ENCODE data around the gene SECTM1. TPM values are rescaled to one million over a fixed set of nuclear protein-coding genes. Genes with fewer than 3 reads are reported as not detected.
A peak's percentile ranks its signal among the peaks of the same experiment; 100 is the strongest.
"Not testable (repeated sequence)": the region's sequence is repeated elsewhere in the genome, so short reads cannot be mapped to it uniquely, and the experiment has no call there.

SECTM1 gene
- total RNA-seq, 2 experiments from 2014 or later = 0.92 to 0.94 TPM

DNA sequence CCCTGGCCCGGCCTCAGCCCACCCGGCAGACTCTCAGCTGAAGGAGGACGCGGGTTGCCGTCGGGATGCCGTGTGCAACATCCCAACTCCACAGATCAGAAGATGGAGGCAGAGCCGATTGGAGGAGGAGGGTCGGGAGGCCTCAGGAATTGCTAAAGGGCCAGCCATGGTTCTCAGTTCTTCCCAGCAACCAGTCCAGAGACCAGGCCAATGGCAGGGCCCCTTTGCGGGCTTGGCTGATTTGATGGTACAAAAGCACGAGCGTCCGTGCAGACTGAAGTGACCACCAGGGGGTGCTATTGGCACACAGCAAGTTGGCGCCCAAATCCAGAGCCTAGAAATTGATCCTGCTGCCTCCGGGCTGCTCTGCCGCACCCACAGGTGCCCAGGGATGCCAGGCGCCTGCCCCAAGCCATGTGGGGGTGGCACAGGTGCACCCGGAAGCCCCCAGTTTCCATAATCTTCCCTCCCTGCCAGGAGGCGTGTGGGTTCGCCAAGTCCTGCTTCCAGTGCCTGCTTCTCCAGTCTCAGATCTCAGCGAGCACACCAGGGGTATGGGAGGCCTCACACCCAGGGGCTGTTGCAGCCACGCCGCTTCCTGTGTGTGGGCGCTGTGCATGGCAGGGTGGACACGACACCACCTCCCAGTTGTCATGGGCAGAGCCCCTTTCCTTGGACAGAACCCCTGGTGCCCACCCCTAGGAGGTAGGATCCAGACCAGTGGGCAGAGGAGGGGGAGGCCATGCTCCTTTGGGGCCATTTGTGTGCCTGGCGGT lies 18.3 kb upstream of the SECTM1 start:
- Mint-ChIP-seq H3K27me3 (ENCODE audit: low read depth) (peaks cover 8% of the 10 kb centered on the region), H3K9me3 (ENCODE audit: insufficient read depth) (no peaks in the 10 kb centered on the region), H3K4me1 (ENCODE audit: low read depth) (peaks cover 2% of the 10 kb centered on the region), H3K36me3 (ENCODE audit: low read depth) (no peaks in the 10 kb centered on the region), H3K4me3 (no peak overlapping the region), H3K27ac (no peak overlapping the region)
- DNase-seq (peak; percentile 90), ATAC-seq (peak; percentile 87)
- ChIA-PET POLR2A (interaction anchor here (1.4 kb wide), 1 partner anchor 62 kb away, joined by 5 read pairs; no protein-coding TSS in a partner anchor), CTCF (interaction anchor here (0.8 to 4.0 kb wide), 18 partner anchors 14 to 322 kb away, joined by 3 to 19 read pairs (median 5); partner anchors contain the start of genes HEXD, OGFOD3 and SECTM1)

DNA sequence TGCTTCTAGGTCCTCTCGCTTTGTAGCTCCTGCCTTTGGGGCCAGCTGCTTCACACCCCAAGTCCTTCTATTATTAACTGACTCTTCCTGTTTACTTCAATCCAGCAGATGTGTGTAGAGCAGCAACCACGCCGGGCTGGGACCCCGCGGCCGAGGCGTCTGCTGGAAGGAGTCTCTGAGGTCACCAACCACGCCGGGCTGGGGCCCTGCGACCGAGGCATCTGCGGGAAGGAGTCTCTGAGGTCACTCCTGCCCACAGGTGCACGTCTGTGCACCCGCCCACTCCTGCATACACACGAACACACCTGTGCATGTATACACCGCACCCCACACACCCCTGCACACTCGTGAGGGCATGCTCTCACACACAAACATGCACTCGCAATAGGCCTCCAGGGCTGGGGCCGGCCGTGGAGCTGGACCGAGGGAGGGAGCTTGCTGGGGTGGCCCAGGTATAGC lies 17.7 kb upstream of the SECTM1 start:
- no peak overlapping the region for H3K4me3 Mint-ChIP-seq
- no peaks in the 10 kb centered on the region for H3K9me3 Mint-ChIP-seq (ENCODE audit: insufficient read depth)
- no peak overlapping the region for H3K27ac Mint-ChIP-seq
- DNase-seq (no peak), ATAC-seq (peak; percentile 7)
- H3K36me3 Mint-ChIP-seq (ENCODE audit: low read depth) = no peaks in the 10 kb centered on the region
- H3K27me3 Mint-ChIP-seq (ENCODE audit: low read depth) = peaks cover 12% of the 10 kb centered on the region
- H3K4me1 Mint-ChIP-seq (ENCODE audit: low read depth) = peaks cover 8% of the 10 kb centered on the region
- CTCF ChIA-PET = interaction anchor here (0.8 to 4.0 kb wide), 16 partner anchors 17 to 321 kb away, joined by 3 to 19 read pairs (median 5); partner anchors contain the start of genes HEXD, OGFOD3 and SECTM1
- POLR2A ChIA-PET = no interaction called here

DNA sequence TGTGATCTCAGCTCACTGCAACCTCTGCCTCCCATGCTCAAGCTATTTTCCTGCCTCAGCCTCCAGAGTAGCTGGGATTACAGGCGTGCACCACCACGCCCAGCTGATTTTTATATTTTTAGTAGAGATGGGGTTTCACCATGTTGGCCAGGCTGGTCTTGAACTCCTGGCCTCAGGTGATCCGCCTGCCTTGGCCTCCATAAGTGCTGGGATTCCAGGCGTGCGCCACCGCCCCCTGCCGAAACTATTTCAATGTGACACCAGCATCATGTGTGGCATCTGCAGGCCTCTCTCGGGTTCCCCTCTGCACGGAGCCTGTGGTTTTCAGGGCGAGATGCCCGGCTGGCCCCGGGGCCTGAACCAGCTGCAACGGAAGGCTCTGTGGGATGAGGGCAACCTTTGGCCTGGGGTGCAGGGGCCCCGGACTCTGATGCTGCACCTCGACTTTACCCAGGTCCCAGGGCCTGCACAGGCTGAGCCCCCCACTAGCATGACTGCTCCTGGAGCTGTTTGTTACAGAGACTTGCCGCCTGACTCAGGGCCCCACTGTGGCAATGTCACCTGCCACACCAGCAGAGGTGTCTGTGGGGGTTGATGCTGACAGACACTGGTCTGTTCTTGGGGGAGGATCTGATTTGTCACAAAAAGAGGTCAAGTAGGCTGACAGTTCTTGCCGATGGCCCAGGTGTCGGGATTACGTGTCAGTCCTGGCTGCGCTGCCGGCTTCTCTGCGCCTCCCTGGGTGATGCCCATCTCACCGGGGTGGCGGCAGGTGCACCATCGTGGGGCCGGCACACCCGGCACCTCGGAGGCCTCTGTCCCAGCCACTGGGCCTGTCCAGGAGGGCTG lies 16.8 kb upstream of the SECTM1 start:
- POLR2A ChIA-PET = no interaction called here
- DNase-seq = peak; percentile 64
- Mint-ChIP-seq H3K27me3 (ENCODE audit: low read depth) (peaks cover 11% of the 10 kb centered on the region), H3K4me3 (no peak overlapping the region), H3K9me3 (ENCODE audit: insufficient read depth) (no peaks in the 10 kb centered on the region), H3K27ac (no peak overlapping the region), H3K36me3 (ENCODE audit: low read depth) (no peaks in the 10 kb centered on the region), H3K4me1 (ENCODE audit: low read depth) (peaks cover 8% of the 10 kb centered on the region)
- ATAC-seq = peak; percentile 42
- CTCF ChIA-PET = interaction anchor here (0.6 to 4.0 kb wide), 21 partner anchors 16 to 320 kb away, joined by 3 to 19 read pairs (median 5); partner anchors contain the start of genes HEXD, OGFOD3 and SECTM1

DNA sequence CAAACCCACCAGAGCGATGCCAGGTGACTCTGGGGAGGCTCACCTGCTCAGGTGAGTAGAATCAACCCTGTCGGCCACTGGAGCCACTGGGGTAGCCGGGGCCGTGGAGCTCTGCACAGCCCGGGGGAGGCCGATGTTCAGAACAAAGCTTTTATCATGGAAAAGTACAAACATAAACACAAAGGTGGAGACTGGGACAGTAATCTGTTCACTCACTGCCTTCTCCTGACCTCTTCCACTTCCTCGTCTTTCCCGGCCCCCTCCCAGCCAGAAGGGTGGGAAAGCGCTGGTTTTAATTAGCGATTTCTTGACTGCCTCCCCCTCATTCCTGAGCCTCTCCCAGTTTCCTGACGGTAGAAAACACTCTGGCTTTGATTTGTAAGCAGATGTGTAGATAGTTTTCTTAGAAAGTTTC lies 15.7 kb upstream of the SECTM1 start:
- H3K27ac Mint-ChIP-seq = no peak overlapping the region
- no peak overlapping the region for H3K4me3 Mint-ChIP-seq
- POLR2A ChIA-PET = no interaction called here
- peaks cover 5% of the 10 kb centered on the region for H3K27me3 Mint-ChIP-seq (ENCODE audit: low read depth)
- ATAC-seq (no peak), DNase-seq (no peak)
- H3K4me1 Mint-ChIP-seq (ENCODE audit: low read depth) = peaks cover 8% of the 10 kb centered on the region
- no peaks in the 10 kb centered on the region for H3K9me3 Mint-ChIP-seq (ENCODE audit: insufficient read depth)
- H3K36me3 Mint-ChIP-seq (ENCODE audit: low read depth) = no peaks in the 10 kb centered on the region
- CTCF ChIA-PET = interaction anchor here (1.0 to 4.0 kb wide), 6 partner anchors 46 to 113 kb away, joined by 5 to 19 read pairs (median 8); no protein-coding TSS in a partner anchor

DNA sequence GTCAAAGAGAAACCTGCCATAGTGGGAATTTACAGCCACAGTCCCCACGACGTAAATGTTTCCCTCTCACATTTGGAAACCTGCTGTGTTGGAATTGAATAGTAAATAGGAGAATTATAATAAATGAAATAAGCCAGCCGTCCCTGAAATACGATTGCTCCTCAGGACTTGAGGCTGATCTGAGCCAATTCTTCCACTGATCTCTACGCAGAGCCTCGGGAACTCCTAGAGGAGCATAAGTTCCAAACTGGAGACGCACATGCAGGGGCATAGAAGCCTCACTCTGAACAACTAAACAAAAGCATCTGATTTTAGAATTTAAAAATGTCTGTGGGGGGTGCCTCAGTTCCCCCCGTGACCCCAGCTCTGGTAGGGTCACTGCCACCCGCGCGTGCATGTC lies 15.3 kb upstream of the SECTM1 start:
- POLR2A ChIA-PET = no interaction called here
- H3K27ac Mint-ChIP-seq = no peak overlapping the region
- CTCF ChIA-PET = interaction anchor here (1.1 kb wide), 1 partner anchor 14 kb away, joined by 3 read pairs; no protein-coding TSS in a partner anchor

DNA sequence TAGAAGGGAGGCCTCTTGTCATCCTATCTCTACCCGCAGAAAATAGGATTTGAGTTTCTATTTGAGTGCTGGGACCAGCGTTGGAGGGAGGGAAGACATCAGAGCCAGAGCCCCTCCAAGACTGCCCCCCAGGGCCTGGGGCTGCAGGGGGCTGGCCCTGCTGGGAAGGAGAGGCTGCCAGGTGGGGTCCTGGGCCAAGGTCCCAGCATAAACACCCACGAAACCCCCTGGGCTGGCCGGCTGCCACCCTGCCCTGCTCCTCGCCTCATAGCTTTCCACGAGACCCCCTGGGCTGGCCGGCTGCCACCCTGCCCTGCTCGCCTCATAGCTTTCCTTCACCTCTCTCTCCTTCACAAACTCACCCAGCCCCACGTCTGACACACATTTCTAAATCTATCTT lies 14.9 kb upstream of the SECTM1 start:
- ChIA-PET CTCF (interaction anchor here (1.1 kb wide), 1 partner anchor 13 kb away, joined by 3 read pairs; no protein-coding TSS in a partner anchor), POLR2A (no interaction called here)
- peaks cover 5% of the 10 kb centered on the region for H3K27me3 Mint-ChIP-seq (ENCODE audit: low read depth)
- ATAC-seq (no peak), DNase-seq (no peak)
- peaks cover 8% of the 10 kb centered on the region for H3K4me1 Mint-ChIP-seq (ENCODE audit: low read depth)
- no peaks in the 10 kb centered on the region for H3K36me3 Mint-ChIP-seq (ENCODE audit: low read depth)
- no peak overlapping the region for H3K4me3 Mint-ChIP-seq
- H3K27ac Mint-ChIP-seq = no peak overlapping the region
- H3K9me3 Mint-ChIP-seq (ENCODE audit: insufficient read depth) = no peaks in the 10 kb centered on the region

More for the DNA sequence above, 15.3 kb upstream of the SECTM1 start:
- peaks cover 5% of the 10 kb centered on the region for H3K27me3 Mint-ChIP-seq (ENCODE audit: low read depth)
- peaks cover 8% of the 10 kb centered on the region for H3K4me1 Mint-ChIP-seq (ENCODE audit: low read depth)
- no peaks in the 10 kb centered on the region for H3K9me3 Mint-ChIP-seq (ENCODE audit: insufficient read depth)
- DNase-seq (no peak), ATAC-seq (no peak)
- H3K4me3 Mint-ChIP-seq = no peak overlapping the region
- H3K36me3 Mint-ChIP-seq (ENCODE audit: low read depth) = no peaks in the 10 kb centered on the region

DNA sequence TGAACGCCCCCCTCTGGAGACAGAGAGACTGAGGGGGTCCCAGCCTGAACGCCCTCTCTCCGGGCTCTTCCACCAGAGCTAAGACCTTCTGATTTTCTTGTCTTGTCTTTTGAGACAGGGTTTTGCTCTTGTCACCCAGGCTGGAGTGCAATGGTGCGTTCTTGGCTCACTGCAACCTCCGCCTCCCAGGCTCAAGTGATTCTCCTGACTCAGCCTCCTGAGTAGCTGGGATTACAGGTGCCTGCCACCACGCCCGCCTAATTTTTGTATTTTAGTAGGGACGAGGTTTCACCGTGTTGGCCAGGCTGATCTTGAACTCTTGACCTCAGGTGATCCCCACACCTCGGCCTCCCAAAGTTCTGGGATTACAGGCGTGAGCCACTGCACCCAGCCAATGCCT lies 14.4 kb upstream of the SECTM1 start:
- CTCF ChIA-PET = interaction anchor here (1.1 kb wide), 1 partner anchor 13 kb away, joined by 3 read pairs; no protein-coding TSS in a partner anchor

DNA sequence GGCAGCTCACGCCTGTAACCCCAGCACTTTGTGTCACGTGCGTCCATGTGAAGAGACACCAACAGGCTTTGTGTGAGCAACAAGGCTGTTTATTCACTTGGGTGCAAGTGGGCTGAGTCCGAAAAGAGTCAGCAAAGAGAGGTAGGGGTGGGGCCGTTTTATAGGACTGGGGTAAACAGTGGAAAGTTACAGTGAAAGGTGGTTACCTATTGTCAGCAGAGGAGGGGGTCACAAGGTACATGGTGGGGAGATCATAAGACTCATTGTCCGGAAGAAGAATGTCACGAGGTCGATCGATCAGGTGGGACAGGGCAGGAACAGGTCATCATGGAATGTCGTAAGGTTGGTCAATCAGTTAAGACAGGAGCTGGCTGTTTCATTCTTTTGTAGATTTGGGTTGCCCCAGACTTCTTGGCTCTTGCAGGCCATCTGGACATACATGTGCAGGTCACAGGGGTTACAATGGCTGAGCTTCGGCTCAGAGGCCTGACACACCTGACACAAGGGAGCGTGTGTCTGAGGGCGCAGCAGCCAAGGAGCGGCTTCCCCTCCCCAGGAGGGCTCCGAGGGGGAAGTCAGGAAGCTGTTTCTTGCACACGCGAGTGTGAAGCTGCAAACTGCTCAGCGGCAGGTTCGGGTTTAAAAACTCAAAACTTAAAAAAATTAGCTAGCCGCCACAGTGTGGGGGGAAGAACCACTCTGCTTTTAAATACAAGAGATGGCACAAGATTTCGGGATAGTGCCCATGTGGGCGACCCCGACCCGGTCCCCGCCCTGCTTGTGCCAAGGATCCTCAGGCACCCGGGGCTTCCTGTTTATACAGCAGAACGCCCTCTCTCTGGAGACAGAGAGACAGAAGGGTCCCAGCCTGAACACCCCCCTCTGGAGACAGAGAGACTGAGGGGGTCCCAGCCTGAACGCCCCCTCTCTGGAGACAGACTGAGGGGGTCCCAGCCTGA lies 13.1 kb upstream of the SECTM1 start:
- Mint-ChIP-seq H3K36me3 (ENCODE audit: low read depth) (no peaks in the 10 kb centered on the region), H3K4me1 (ENCODE audit: low read depth) (peaks cover 6% of the 10 kb centered on the region), H3K4me3 (no peak overlapping the region), H3K9me3 (ENCODE audit: insufficient read depth) (no peaks in the 10 kb centered on the region), H3K27ac (no peak overlapping the region), H3K27me3 (ENCODE audit: low read depth) (peaks cover 5% of the 10 kb centered on the region)
- POLR2A ChIA-PET = no interaction called here
- no peak for ATAC-seq
- CTCF ChIA-PET = no interaction called here
- DNase-seq = no peak

More for the DNA sequence above, 14.4 kb upstream of the SECTM1 start:
- DNase-seq; H3K4me1 Mint-ChIP-seq (ENCODE audit: low read depth); POLR2A ChIA-PET; H3K27me3 Mint-ChIP-seq (ENCODE audit: low read depth); H3K9me3 Mint-ChIP-seq (ENCODE audit: insufficient read depth); H3K4me3 Mint-ChIP-seq; H3K27ac Mint-ChIP-seq; H3K36me3 Mint-ChIP-seq (ENCODE audit: low read depth); ATAC-seq: not testable (repeated sequence)

DNA sequence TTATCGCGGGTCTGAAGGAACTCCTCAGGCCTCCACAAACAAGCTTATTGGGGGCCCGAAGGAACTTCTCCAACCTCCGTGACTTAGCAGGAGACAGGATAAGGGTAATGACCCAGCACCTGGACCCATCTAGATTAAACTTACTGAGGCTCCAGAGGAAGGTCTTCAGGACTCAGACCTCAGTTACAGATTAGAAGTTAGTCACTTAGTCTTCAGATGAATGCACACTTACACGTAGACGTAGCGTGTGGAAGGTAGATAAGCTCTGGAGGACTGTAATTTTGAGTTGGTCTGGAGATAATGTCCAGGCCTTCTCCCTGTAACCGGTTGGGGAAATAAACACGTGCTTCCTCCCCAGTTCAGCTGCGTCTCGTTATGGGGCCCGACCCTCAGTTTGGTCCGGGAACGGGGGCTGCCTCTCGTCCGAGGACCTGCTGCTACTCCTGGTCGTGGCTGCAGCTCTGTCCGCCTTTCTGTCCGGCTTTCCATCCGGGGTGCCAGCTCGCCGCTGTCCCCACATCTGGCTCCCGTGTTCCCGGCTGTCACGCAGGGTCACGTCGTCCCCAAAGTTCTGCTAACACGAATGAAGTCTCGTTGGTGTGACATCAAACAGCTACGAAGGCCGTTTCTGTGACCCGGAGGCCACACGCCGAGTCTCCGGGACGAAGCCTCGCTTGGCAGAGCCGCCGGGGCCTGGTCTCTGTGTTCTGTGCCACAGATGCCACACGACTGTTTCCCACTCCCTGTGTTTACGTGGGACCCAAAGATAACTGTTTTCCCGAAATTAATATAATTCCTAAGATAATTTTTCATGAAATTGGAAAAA lies 11.8 kb upstream of the SECTM1 start:
- H3K4me3 Mint-ChIP-seq = no peak overlapping the region
- H3K27me3 Mint-ChIP-seq (ENCODE audit: low read depth) = peaks cover 5% of the 10 kb centered on the region
- H3K9me3 Mint-ChIP-seq (ENCODE audit: insufficient read depth) = no peaks in the 10 kb centered on the region
- POLR2A ChIA-PET = no interaction called here
- DNase-seq = no peak
- H3K4me1 Mint-ChIP-seq (ENCODE audit: low read depth) = peaks cover 6% of the 10 kb centered on the region
- no peaks in the 10 kb centered on the region for H3K36me3 Mint-ChIP-seq (ENCODE audit: low read depth)
- CTCF ChIA-PET = no interaction called here
- no peak for ATAC-seq
- no peak overlapping the region for H3K27ac Mint-ChIP-seq

DNA sequence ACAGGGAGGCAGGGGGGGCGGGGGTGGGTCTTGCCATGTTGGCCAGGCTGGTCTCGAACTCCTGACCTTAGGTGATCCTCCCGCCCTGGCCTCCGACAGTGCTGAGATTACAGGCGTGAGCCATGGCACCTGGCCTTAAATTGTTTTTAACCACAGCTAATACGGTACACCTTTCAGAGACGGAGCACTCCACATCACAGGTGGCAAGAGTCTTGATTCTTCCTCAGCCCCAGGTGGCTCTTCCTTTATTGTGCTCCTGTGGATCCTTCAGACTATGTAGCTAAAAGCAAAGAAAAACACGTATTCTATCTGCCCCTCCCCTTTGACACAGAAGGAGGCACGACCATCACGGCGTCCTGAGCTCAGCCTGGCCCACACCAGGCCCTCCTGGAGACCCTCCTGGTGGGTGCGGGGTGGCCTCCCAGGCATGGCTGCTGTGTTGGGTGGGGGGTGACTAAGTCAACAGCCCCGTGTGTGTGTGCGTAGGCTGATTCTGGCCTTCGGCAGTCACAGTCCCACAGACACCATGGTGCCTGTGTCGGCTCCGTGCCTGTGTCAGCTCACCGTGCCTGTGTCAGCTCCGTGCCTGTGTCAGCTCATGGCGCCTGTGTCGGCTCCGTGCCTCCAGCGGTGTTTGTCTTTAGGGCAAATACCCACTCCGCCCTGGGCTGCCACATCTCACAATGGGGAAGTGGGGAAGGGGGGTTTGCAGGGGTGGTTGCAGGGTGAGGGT lies 10.8 kb upstream of the SECTM1 start:
- no peak for ATAC-seq
- Mint-ChIP-seq H3K4me3 (no peak overlapping the region), H3K4me1 (ENCODE audit: low read depth) (peaks cover 6% of the 10 kb centered on the region), H3K9me3 (ENCODE audit: insufficient read depth) (no peaks in the 10 kb centered on the region), H3K27ac (no peak overlapping the region), H3K27me3 (ENCODE audit: low read depth) (peaks cover 5% of the 10 kb centered on the region), H3K36me3 (ENCODE audit: low read depth) (no peaks in the 10 kb centered on the region)
- no peak for DNase-seq
- ChIA-PET CTCF (interaction anchor here (0.9 to 1.7 kb wide), 2 partner anchors 8 to 103 kb away, joined by 3 to 6 read pairs; no protein-coding TSS in a partner anchor), POLR2A (interaction anchor here (0.6 kb wide), 1 partner anchor 1737 kb away, joined by 3 read pairs; no protein-coding TSS in a partner anchor)

Measured in activated CD8-positive, alpha-beta T cell treated with anti-CD3 and anti-CD28 coated beads, Interleukin-2, amount 10 ng/mL, durations not matched to agents 7 days and 5 days (primary cell).